Activated CD8-positive, alpha-beta T cell treated with anti-CD3 and anti-CD28 coated beads for 36 hours (primary cell): ENCODE results near the gene FAM219A. TPM values are rescaled to one million over a fixed set of nuclear protein-coding genes. Genes with fewer than 3 reads are reported as not detected.

ENCODE experiments used
- ATAC-seq: fragments of 200-7000 bp; cut with Tn5 transposase; one replicate; pipeline ENCODE4 v1.10.0; 2021; ENCODE audit warnings: mild to moderate bottlenecking, moderate library complexity
- CTCF ChIA-PET: fragments of 350-600 bp; sonication (Branson Sonifier 250); formaldehyde crosslinking; loops from one replicate; lab custom pipeline; 2021; ENCODE audit warnings: antibody characterized with exemption; lab: Charles Lee
- POLR2A ChIA-PET: fragments of 350-600 bp; sonication (Branson Sonifier 250); formaldehyde crosslinking; loops from one replicate; lab custom pipeline; 2021; ENCODE audit warnings: antibody characterized with exemption; lab: Charles Lee
- DNase-seq: peaks from one replicate; pipeline ENCODE4 v3.0.0-alpha.2; 2020
- H3K27ac Mint-ChIP-seq: one replicate; pipeline ENCODE4 v1.8.0; 2021; ENCODE audit warnings: mild to moderate bottlenecking, mixed read lengths
- H3K27me3 Mint-ChIP-seq: one replicate; pipeline ENCODE4 v1.8.0; 2021; ENCODE audit warnings: mixed read lengths
- H3K36me3 Mint-ChIP-seq: one replicate; pipeline ENCODE4 v1.8.0; 2021; ENCODE audit warnings: low read depth, mixed read lengths
- H3K4me1 Mint-ChIP-seq: one replicate; pipeline ENCODE4 v1.8.0; 2021; ENCODE audit warnings: low read depth, mixed read lengths
- H3K4me3 Mint-ChIP-seq: one replicate; pipeline ENCODE4 v1.8.0; 2021; ENCODE audit warnings: mild to moderate bottlenecking, moderate library complexity, mixed read lengths
- H3K9me3 Mint-ChIP-seq: one replicate; pipeline ENCODE4 v1.8.0; 2021; ENCODE audit warnings: mixed read lengths
- CTCF ChIP-seq: fragments of 200-600 bp; IDR thresholded peaks from one replicate; pipeline ENCODE4 v1.8.0; 2022; ENCODE audit warnings: antibody characterized with exemption, mild to moderate bottlenecking
- intact Hi-C: fragments of 100-400 bp; cut with micrococcal nuclease; formaldehyde crosslinking; loops from one replicate; pipeline ENCODE4 v1.10.0; 2022
- total RNA-seq, 2 experiments: library from RNA; stranded (reverse); gene quantifications; one replicate each; pipeline ENCODE4 v1.2.3, GENCODE V29; 2021

Gene FAM219A
- total RNA-seq, 2 experiments from 2014 or later: 8.2 to 9.2 TPM

- TF ChIP-seq CTCF: no peak
- Mint-ChIP-seq H3K9me3 (no peaks in the 10 kb centered on the region), H3K27ac (no peak overlapping the region), H3K27me3 (peaks cover 5% of the 10 kb centered on the region), H3K36me3 (no peaks in the 10 kb centered on the region), H3K4me1 (no peaks in the 10 kb centered on the region), H3K4me3 (no peak overlapping the region)
- ATAC-seq (no peak), DNase-seq (no peak)
- POLR2A ChIA-PET: interaction anchor here (0.6 kb wide), 1 partner anchor 76 kb away, joined by 3 read pairs; no protein-coding TSS in a partner anchor
- intact Hi-C loops: no loop called here
- CTCF ChIA-PET: interaction anchor here (1.0 kb wide), 1 partner anchor 75 kb away, joined by 3 read pairs; no protein-coding TSS in a partner anchor
These were observed 21.1 kb upstream of the FAM219A start for GRCh38 chr9:34479431-34479866.

- Mint-ChIP-seq H3K4me1 (no peaks in the 10 kb centered on the region), H3K27ac (no peak overlapping the region), H3K4me3 (no peak overlapping the region), H3K9me3 (no peaks in the 10 kb centered on the region), H3K36me3 (no peaks in the 10 kb centered on the region), H3K27me3 (peaks cover 5% of the 10 kb centered on the region)
- intact Hi-C loops: no loop called here
- no peak for TF ChIP-seq CTCF
- POLR2A ChIA-PET: interaction anchor here (0.6 kb wide), 1 partner anchor 30 kb away, joined by 3 read pairs; no protein-coding TSS in a partner anchor
- DNase-seq: no peak
- CTCF ChIA-PET: interaction anchor here (1.0 to 2.0 kb wide), 3 partner anchors 22 to 74 kb away, joined by 3 to 8 read pairs (median 4); no protein-coding TSS in a partner anchor
- ATAC-seq: no peak
These were observed 19.2 kb upstream of the FAM219A start for GRCh38 chr9:34477541-34477940.

GRCh38 chr9:34475097-34475496 is 16.7 kb upstream of the FAM219A start:
- H3K4me1 Mint-ChIP-seq: no peaks in the 10 kb centered on the region
- ChIA-PET CTCF (interaction anchor here (0.9 kb wide), 1 partner anchor 29 kb away, joined by 3 read pairs; no protein-coding TSS in a partner anchor), POLR2A (interaction anchor here (0.8 kb wide), 1 partner anchor 22 kb away, joined by 3 read pairs; no protein-coding TSS in a partner anchor)
- H3K9me3 Mint-ChIP-seq: no peaks in the 10 kb centered on the region
- DNase-seq (no peak), ATAC-seq (no peak)
- H3K27me3 Mint-ChIP-seq: peaks cover 5% of the 10 kb centered on the region
- intact Hi-C loops: no loop called here
- no peaks in the 10 kb centered on the region for H3K36me3 Mint-ChIP-seq
- no peak overlapping the region for H3K4me3 Mint-ChIP-seq
- H3K27ac Mint-ChIP-seq: no peak overlapping the region
- TF ChIP-seq CTCF: no peak

GRCh38 chr9:34465468-34465867 is 7.1 kb upstream of the FAM219A start:
- intact Hi-C loops: no loop called here
- ChIA-PET POLR2A (no interaction called here), CTCF (interaction anchor here (1.0 to 1.4 kb wide), 2 partner anchors 11 to 169 kb away, joined by 4 read pairs; no protein-coding TSS in a partner anchor)
- TF ChIP-seq CTCF: no peak
- H3K4me1 Mint-ChIP-seq: no peaks in the 10 kb centered on the region
- no peak for DNase-seq
- no peak overlapping the region for H3K4me3 Mint-ChIP-seq
- no peaks in the 10 kb centered on the region for H3K36me3 Mint-ChIP-seq
- ATAC-seq: no peak
- no peak overlapping the region for H3K27ac Mint-ChIP-seq
- no peaks in the 10 kb centered on the region for H3K9me3 Mint-ChIP-seq
- peaks cover 10% of the 10 kb centered on the region for H3K27me3 Mint-ChIP-seq

GRCh38 chr9:34464571-34464970 is 6.2 kb upstream of the FAM219A start:
- Mint-ChIP-seq H3K4me1 (peaks cover 4% of the 10 kb centered on the region), H3K27ac (no peak overlapping the region), H3K4me3 (no peak overlapping the region), H3K27me3 (peaks cover 13% of the 10 kb centered on the region), H3K9me3 (no peaks in the 10 kb centered on the region), H3K36me3 (no peaks in the 10 kb centered on the region)
- POLR2A ChIA-PET: interaction anchor here (1.8 kb wide), 1 partner anchor 88 kb away, joined by 3 read pairs; the partner anchor contains the start of gene MYORG
- TF ChIP-seq CTCF: no peak
- intact Hi-C loops: no loop called here
- DNase-seq (no peak), ATAC-seq (no peak)
- CTCF ChIA-PET: interaction anchor here (1.1 to 1.4 kb wide), 4 partner anchors 29 to 170 kb away, joined by 3 to 4 read pairs (median 3); no protein-coding TSS in a partner anchor
